Thyroid gland (tissue), 4 donors: ENCODE data around the gene ARID3A.

ENCODE experiments used
- CTCF ChIP-seq, 6 experiments: fragments of 200-600 bp in 3 of 6; fragments of 450-650 bp in 3 of 6; sonication (generic) in 3 of 6; IDR thresholded peaks; one replicate each; pipeline ENCODE4 v1.5.1; 2016 to 2019; ENCODE audit warnings: antibody characterized with exemption in 6 of 6, mild to moderate bottlenecking in 2 of 6, inconsistent platforms in 1 of 6, moderate library complexity in 1 of 6
- POLR2A ChIP-seq, 2 donors: fragments of 450-650 bp; IDR thresholded peaks; one replicate each; pipeline ENCODE4 v1.6.1; 2017; ENCODE audit warnings: antibody characterized with exemption in 2 of 2, mild to moderate bottlenecking in 2 of 2, moderate library complexity in 1 of 2

DNA sequence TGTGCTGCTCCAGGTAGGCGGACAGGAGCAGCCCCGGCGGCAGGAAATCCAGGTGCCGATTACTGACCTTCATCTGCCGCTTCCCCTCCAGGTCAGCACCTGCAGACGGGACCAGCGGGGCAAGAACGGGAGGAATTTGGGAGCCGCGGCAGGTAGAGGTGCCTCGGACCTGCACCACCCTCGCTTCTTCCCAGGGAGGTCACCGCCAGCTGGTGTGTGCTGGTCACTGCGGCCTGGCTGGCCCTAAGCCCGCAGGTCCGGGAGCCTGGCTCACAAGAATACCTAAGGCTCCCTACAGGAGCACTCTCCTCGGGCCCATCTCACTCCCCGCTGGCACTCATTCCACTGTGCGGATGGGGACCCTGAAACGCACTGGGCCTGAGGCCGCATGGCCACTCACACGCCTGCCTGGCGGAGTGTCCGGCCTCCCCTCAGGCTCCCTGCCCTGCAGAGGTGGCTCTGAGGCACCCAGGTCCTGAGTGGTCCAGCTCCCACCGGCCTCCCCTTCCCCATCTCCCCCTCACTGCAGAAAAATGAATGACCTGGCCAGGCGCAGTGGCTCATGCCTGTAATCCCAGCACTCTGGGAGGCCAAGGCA is 28.3 kb upstream of the ARID3A start:
- TF ChIP-seq CTCF (IDR thresholded peaks at IDR 0.05) (no peak), POLR2A (IDR thresholded peaks at IDR 0.05) (no peak)
